Endothelial cell of umbilical vein (primary cell): ENCODE data around the gene SYNPO2. TPM values are rescaled to one million over a fixed set of nuclear protein-coding genes. Genes with fewer than 3 reads are reported as not detected.

ENCODE experiments used
- BruUV-seq: library from RNA; stranded (reverse); fragments of 400-500 nt; replicated peaks from 2 replicates; lab custom pipeline; 2021; lab: Mats Ljungman, UMichigan
- CTCF ChIA-PET: fragments of 300-600, 350-600 bp; sonication (Branson Sonifier 250); formaldehyde crosslinking; loops from one replicate; lab custom pipeline; 2021; ENCODE audit warnings: antibody characterized with exemption, inconsistent platforms; lab: Charles Lee
- POLR2A ChIA-PET: fragments of 300-600, 350-600 bp; sonication (Branson Sonifier 250); formaldehyde crosslinking; loops from one replicate; lab custom pipeline; 2021; ENCODE audit warnings: antibody characterized with exemption, inconsistent platforms; lab: Charles Lee
- DNase-seq: peaks from one replicate; pipeline ENCODE4 v3.0.0-alpha.2; 2011; ENCODE audit warnings: low read depth, low spot score
- FAIRE-seq: peaks from 2 replicates; lab custom pipeline; 2011; peaks lifted over from hg19 to GRCh38; lab: Jason Lieb, UNC
- H2AFZ ChIP-seq: 2 replicates; pipeline ENCODE4 v1.6.0; 2012; ENCODE audit warnings: low read depth, low read length, control low read depth, inconsistent platforms
- H3K27ac ChIP-seq: 2 replicates; pipeline ENCODE4 v1.5.1; 2011; ENCODE audit warnings: low read depth, mild to moderate bottlenecking, control low read depth, low read length, moderate library complexity; ENCODE audit not compliant: insufficient read depth
- H3K27me3 ChIP-seq, 2 experiments: 2 replicates each; pipeline versions ENCODE4 v1.6.0 to v1.6.1; 2011; ENCODE audit warnings: low read length in 2 of 2, mixed read lengths in 1 of 2; ENCODE audit not compliant: control insufficient read depth in 2 of 2, insufficient read depth in 2 of 2
- H3K36me3 ChIP-seq, 2 experiments: 2 replicates in 1 of 2; 3 replicates in 1 of 2; pipeline ENCODE4 v1.5.1; 2011; ENCODE audit warnings: low read length in 2 of 2, mild to moderate bottlenecking in 1 of 2, moderate library complexity in 1 of 2; ENCODE audit not compliant: control insufficient read depth in 2 of 2, insufficient read depth in 2 of 2; ENCODE audit errors: extremely low read depth in 1 of 2
- H3K4me1 ChIP-seq: 3 replicates; pipeline ENCODE4 v1.5.1; 2011; ENCODE audit warnings: mild to moderate bottlenecking, low read length; ENCODE audit not compliant: control insufficient read depth, insufficient read depth; ENCODE audit errors: extremely low read depth
- H3K4me2 ChIP-seq: 2 replicates; pipeline ENCODE4 v1.6.1; 2011; ENCODE audit warnings: low read length, control low read depth, mixed read lengths; ENCODE audit not compliant: insufficient read depth
- H3K4me3 ChIP-seq, 3 experiments: fragments of 200-600 bp in 1 of 3; sonication (generic), shearing (Covaris generic) in 1 of 3; replicated peaks in 1 of 3; 2 replicates each; pipeline ENCODE4 v1.5.1; 2011 to 2016; ENCODE audit warnings: control low read depth in 3 of 3, low read length in 3 of 3, mild to moderate bottlenecking in 2 of 3, inconsistent platforms in 1 of 3, low read depth in 1 of 3, moderate library complexity in 1 of 3; ENCODE audit not compliant: insufficient read depth in 1 of 3
- H3K79me2 ChIP-seq: 2 replicates; pipeline ENCODE4 v1.6.0; 2012; ENCODE audit warnings: low read length, inconsistent platforms; ENCODE audit not compliant: control insufficient read depth, insufficient read depth
- H3K9ac ChIP-seq: replicated peaks from 2 replicates; pipeline ENCODE3; 2011; ENCODE audit warnings: low read length, control low read depth; ENCODE audit not compliant: insufficient read depth; ENCODE audit errors: extremely low read depth
- H3K9me1 ChIP-seq: replicated peaks from 3 replicates; pipeline ENCODE4 v1.6.0; 2011; ENCODE audit warnings: mild to moderate bottlenecking, low read length; ENCODE audit not compliant: control insufficient read depth, insufficient read depth; ENCODE audit errors: extremely low read depth
- H3K9me3 ChIP-seq: replicated peaks from 2 replicates; pipeline ENCODE4 v1.5.1; 2012; ENCODE audit warnings: low read length, inconsistent platforms; ENCODE audit not compliant: control insufficient read depth, insufficient read depth
- H4K20me1 ChIP-seq: replicated peaks from 2 replicates; pipeline ENCODE3; 2011; ENCODE audit warnings: mild to moderate bottlenecking, low read length; ENCODE audit not compliant: control insufficient read depth, insufficient read depth; ENCODE audit errors: extremely low read depth
- GATA2 ChIP-seq: IDR thresholded peaks from 2 replicates; pipeline ENCODE4 v1.7.0; 2011; ENCODE audit warnings: low read depth, mild to moderate bottlenecking, moderate library complexity, mixed read lengths, low read length; ENCODE audit not compliant: insufficient read length, insufficient read depth
- JUN ChIP-seq: IDR thresholded peaks from 2 replicates; pipeline ENCODE4 v1.6.1; 2011; ENCODE audit warnings: borderline replicate concordance, low read depth; ENCODE audit not compliant: insufficient read length, insufficient read depth
- MYC ChIP-seq: IDR thresholded peaks from one replicate; pipeline ENCODE4 v1.6.1; 2011; ENCODE audit warnings: mild to moderate bottlenecking, low read depth, low read length
- POLR2AphosphoS5 ChIP-seq: IDR thresholded peaks from 2 replicates; pipeline ENCODE4 v1.6.1; 2012; ENCODE audit warnings: low read depth, mild to moderate bottlenecking, control low read depth, low read length, moderate library complexity; ENCODE audit not compliant: insufficient read depth
- dilution Hi-C: fragments of 300-500 bp; cut with MboI; formaldehyde crosslinking; loops from one replicate; pipeline ENCODE4 v1.15.0; 2019; ENCODE audit warnings: low sequenced_read_pairs; ENCODE audit not compliant: extremely low pct_ligation_motif_present
- intact Hi-C: fragments of 100-400 bp; cut with micrococcal nuclease; formaldehyde crosslinking; loops from one replicate; pipeline ENCODE4 v1.10.0; 2022
- polyA plus RNA-seq, 4 experiments: library from polyadenylated mRNA; depleted of rRNA in 3 of 4; stranded (reverse) in 3 of 4; unstranded in 1 of 4; fragments of >200 nt; gene quantifications; 2 replicates each; pipeline versions ENCODE4 v1.2.1 to v1.2.3, GENCODE V29; 2011 to 2012; ENCODE audit warnings: missing spikeins in 1 of 4
- total RNA-seq: library from RNA; stranded (reverse); gene quantifications from 2 replicates; pipeline ENCODE4 v1.2.3, GENCODE V29; 2021
- TF ChIP-seq, protein P1 (sequence below), 2 donors: IDR thresholded peaks; 1 replicate in 1 of 2; 2 replicates in 1 of 2; pipeline ENCODE4 v1.5.1; 2011; ENCODE audit warnings: low read length in 2 of 2, mild to moderate bottlenecking in 2 of 2, moderate library complexity in 2 of 2, control low read depth in 1 of 2, inconsistent platforms in 1 of 2, low read depth in 1 of 2; ENCODE audit not compliant: insufficient read depth in 1 of 2; ENCODE audit errors: extremely low read depth in 1 of 2

The SYNPO2 gene
- total and polyA plus RNA-seq, 2 donors (not counting 3 experiments of a cell fraction or from before 2014, with no cell fraction given): 0.06 to 0.13 TPM

DNA sequence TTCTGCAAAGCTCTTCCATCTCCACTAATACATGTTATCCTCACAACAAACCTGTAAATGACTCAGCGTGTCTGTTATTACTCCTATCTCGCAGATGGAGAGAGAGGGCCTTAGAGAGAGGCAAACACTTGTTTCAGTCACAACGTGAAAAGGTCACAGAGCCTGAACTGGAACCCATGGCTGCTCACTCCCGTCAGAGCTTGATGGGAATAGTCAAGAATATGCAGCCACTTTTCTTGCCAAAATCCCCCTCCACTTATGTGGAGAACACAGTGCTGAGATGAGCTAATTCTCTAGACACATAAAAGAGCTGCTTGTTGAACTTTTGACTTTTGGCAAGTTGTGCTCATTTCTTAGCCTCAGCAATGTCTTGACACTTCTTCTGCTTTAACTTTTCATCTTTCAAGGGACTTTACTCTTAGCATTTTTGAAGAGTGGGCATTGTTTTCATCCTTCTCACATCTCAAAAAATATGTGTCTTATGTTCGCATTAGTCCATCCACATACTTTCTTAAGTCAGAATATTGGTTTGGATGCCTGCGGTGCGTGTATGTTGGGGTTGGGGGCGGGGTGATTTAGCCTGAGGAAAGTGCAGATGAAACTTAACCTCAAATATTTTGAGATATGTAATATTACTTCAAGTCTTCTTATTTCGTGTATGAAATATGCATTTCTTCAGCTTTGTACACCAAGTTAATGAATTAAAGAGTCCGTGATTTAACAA, 69.2 kb downstream of the SYNPO2 start:
- Histone ChIP-seq H3K4me3 (no peak overlapping the region), H3K9ac (no peak overlapping the region), H3K79me2 (no peaks in the 10 kb centered on the region), H2AFZ (no peak overlapping the region), H3K36me3 (no peaks in the 10 kb centered on the region), H3K9me3 (no peaks in the 10 kb centered on the region), H3K27ac (no peak overlapping the region), H4K20me1 (no peaks in the 10 kb centered on the region), H3K27me3 (peaks cover 0 to 2% of the 10 kb centered on the region in 2 experiments), H3K9me1 (no peaks in the 10 kb centered on the region), H3K4me1 (no peaks in the 10 kb centered on the region), H3K4me2 (no peak overlapping the region)
- TF ChIP-seq MYC (no peak), POLR2AphosphoS5 (no peak), GATA2 (no peak), JUN (no peak)
- TF ChIP-seq, protein P1, sequence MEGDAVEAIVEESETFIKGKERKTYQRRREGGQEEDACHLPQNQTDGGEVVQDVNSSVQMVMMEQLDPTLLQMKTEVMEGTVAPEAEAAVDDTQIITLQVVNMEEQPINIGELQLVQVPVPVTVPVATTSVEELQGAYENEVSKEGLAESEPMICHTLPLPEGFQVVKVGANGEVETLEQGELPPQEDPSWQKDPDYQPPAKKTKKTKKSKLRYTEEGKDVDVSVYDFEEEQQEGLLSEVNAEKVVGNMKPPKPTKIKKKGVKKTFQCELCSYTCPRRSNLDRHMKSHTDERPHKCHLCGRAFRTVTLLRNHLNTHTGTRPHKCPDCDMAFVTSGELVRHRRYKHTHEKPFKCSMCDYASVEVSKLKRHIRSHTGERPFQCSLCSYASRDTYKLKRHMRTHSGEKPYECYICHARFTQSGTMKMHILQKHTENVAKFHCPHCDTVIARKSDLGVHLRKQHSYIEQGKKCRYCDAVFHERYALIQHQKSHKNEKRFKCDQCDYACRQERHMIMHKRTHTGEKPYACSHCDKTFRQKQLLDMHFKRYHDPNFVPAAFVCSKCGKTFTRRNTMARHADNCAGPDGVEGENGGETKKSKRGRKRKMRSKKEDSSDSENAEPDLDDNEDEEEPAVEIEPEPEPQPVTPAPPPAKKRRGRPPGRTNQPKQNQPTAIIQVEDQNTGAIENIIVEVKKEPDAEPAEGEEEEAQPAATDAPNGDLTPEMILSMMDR (IDR thresholded peaks at IDR 0.05; ENCODE audit: extremely low read depth in 1 of 2, insufficient read depth in 1 of 2, low read depth in 1 of 2, low read length in 2 of 2): no peak
- DNase-seq: no peak
- intact Hi-C loops: no loop called here
- dilution Hi-C loops: no loop called here
- FAIRE-seq: no peak
- ChIA-PET POLR2A (no interaction called here), CTCF (interaction anchor here (0.8 kb wide), 1 partner anchor 11 kb away, joined by 3 read pairs; no protein-coding TSS in a partner anchor)
- no TSS peak for BruUV-seq
